ENCODE measurements around the gene ZNF385C. TPM values are rescaled to one million over a fixed set of nuclear protein-coding genes. Genes with fewer than 3 reads are reported as not detected.

Gene ZNF385C
- total and polyA plus RNA-seq, 8 donors: 0.31 to 3.8 (median 2.7) TPM

GRCh38 chr17:42009170-42009569, 89.1 kb downstream of the ZNF385C start:
- peak overlapping the region in 1 of 2 donors; percentile 72 for H3K27ac ChIP-seq
- no peak overlapping the region for H3K4me3 ChIP-seq
- intact Hi-C loops (cut with DNase I): no loop called here
- peaks cover 0 to 14% of the 10 kb centered on the region in 2 donors for H3K36me3 ChIP-seq
- no peaks in the 10 kb centered on the region for H3K27me3 ChIP-seq
- DNase-seq (no peak), ATAC-seq (no peak)
- H3K4me1 ChIP-seq: peaks cover 29 to 84% of the 10 kb centered on the region in 2 donors
- TF ChIP-seq, protein P1, sequence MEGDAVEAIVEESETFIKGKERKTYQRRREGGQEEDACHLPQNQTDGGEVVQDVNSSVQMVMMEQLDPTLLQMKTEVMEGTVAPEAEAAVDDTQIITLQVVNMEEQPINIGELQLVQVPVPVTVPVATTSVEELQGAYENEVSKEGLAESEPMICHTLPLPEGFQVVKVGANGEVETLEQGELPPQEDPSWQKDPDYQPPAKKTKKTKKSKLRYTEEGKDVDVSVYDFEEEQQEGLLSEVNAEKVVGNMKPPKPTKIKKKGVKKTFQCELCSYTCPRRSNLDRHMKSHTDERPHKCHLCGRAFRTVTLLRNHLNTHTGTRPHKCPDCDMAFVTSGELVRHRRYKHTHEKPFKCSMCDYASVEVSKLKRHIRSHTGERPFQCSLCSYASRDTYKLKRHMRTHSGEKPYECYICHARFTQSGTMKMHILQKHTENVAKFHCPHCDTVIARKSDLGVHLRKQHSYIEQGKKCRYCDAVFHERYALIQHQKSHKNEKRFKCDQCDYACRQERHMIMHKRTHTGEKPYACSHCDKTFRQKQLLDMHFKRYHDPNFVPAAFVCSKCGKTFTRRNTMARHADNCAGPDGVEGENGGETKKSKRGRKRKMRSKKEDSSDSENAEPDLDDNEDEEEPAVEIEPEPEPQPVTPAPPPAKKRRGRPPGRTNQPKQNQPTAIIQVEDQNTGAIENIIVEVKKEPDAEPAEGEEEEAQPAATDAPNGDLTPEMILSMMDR (IDR thresholded peaks at IDR 0.05): no peak
- H3K9me3 ChIP-seq: no peaks in the 10 kb centered on the region

DNA sequence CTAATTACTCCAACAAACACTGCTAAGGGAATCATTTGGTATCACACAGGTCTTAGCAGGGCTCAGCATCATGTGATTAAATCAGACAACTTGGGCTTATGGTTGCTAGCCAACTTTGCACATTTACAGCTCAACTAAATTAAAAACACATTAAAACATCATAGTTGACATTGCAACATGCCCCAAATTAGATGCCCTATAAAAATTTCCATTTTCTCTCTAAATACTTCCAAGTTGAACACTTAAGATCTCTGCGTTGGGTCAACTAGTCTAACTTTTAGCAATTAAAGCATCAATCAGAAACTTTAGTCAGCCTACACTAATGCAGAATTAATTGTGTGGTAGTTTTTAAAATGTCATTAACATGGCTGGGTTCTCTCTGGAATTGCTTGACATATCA, 93.1 kb downstream of the ZNF385C start:
- Histone ChIP-seq H3K9me3 (no peaks in the 10 kb centered on the region), H3K27me3 (no peaks in the 10 kb centered on the region), H3K27ac (no peak overlapping the region), H3K4me3 (no peak overlapping the region), H3K36me3 (peaks cover 0 to 24% of the 10 kb centered on the region in 2 donors), H3K4me1 (peaks cover 19 to 80% of the 10 kb centered on the region in 2 donors)
- no peak for DNase-seq
- intact Hi-C loops (cut with DNase I): no loop called here
- ATAC-seq: no peak
- TF ChIP-seq, protein P1 (IDR thresholded peaks at IDR 0.05): no peak

- H3K36me3 ChIP-seq: peaks cover 0 to 38% of the 10 kb centered on the region in 2 donors
- H3K4me3 ChIP-seq: no peak overlapping the region
- peaks cover 13 to 68% of the 10 kb centered on the region in 2 donors for H3K4me1 ChIP-seq
- intact Hi-C loops (cut with DNase I): no loop called here
- DNase-seq (no peak), ATAC-seq (no peak)
- TF ChIP-seq, protein P1 (IDR thresholded peaks at IDR 0.05): no peak
- H3K9me3 ChIP-seq: no peaks in the 10 kb centered on the region
- no peak overlapping the region for H3K27ac ChIP-seq
- H3K27me3 ChIP-seq: no peaks in the 10 kb centered on the region
These were observed 95.4 kb downstream of the ZNF385C start for GRCh38 chr17:42002792-42003301.

GRCh38 chr17:42002175-42002791, 96.0 kb downstream of the ZNF385C start:
- TF ChIP-seq, protein P1 (IDR thresholded peaks at IDR 0.05): no peak
- Histone ChIP-seq H3K9me3 (no peaks in the 10 kb centered on the region), H3K4me1 (peaks cover 9 to 66% of the 10 kb centered on the region in 2 donors), H3K27ac (peak overlapping the region in 1 of 2 donors; percentile 3), H3K36me3 (peaks cover 0 to 43% of the 10 kb centered on the region in 2 donors), H3K27me3 (no peaks in the 10 kb centered on the region), H3K4me3 (no peak overlapping the region)
- ATAC-seq (no peak), DNase-seq (no peak)
- intact Hi-C loops (cut with DNase I): no loop called here

DNA sequence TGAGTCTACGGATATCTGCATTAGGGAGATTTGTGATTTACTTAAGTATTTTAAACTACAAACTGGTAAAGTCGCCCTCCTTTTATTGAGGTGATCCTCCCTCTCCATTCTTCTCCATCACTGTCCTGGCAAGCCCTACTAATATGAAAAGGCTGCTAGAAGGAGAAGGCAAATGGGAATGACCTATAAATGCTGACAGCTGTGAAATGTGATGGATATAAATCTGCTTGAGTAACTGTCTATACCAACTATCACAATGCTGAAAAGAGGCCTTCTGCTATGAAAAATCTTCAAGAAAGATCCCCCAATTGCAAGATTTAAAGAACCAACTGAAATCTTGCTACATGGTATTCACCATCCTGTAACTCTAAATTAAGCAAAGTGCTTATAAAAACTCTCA, 96.5 kb downstream of the ZNF385C start:
- TF ChIP-seq, protein P1 (IDR thresholded peaks at IDR 0.05): no peak
- DNase-seq (no peak), ATAC-seq (no peak)
- peaks cover 5 to 63% of the 10 kb centered on the region in 2 donors for H3K4me1 ChIP-seq
- H3K27ac ChIP-seq: no peak overlapping the region
- peaks cover 0 to 49% of the 10 kb centered on the region in 2 donors for H3K36me3 ChIP-seq
- H3K27me3 ChIP-seq: no peaks in the 10 kb centered on the region
- H3K9me3 ChIP-seq: no peaks in the 10 kb centered on the region
- H3K4me3 ChIP-seq: no peak overlapping the region
- intact Hi-C loops (cut with DNase I): no loop called here

Measured in left lung (tissue), 10 donors.